NCI-H526 treated with DMSO at 0.1 percent for 48 hours (cell line): ENCODE results near the gene SORT1.
"Not testable (repeated sequence)": the region's sequence is repeated elsewhere in the genome, so short reads cannot be mapped to it uniquely, and the experiment has no call there.

Source experiments
- DNase-seq: peaks from one replicate; lab custom pipeline; 2025; lab: John Stamatoyannopoulos, UW

Gene SORT1

GRCh38 chr1:109397581-109398342 is at the start of gene SORT1:
TSS of gene SORT1 (minus strand) at chr1:109397918. CDS start at chr1:109397892, 26 bp downstream.
- DNase-seq, result peak; percentile 97

GRCh38 chr1:109445949-109446695 is 48.4 kb upstream of the SORT1 start:
- DNase-seq, result not testable (repeated sequence)

GRCh38 chr1:109444346-109444745 is 46.6 kb upstream of the SORT1 start:
- DNase-seq, result no peak

- no peak for DNase-seq
Observed at GRCh38 chr1:109443476-109443875, 45.8 kb upstream of the SORT1 start.

GRCh38 chr1:109441069-109441468 is 43.4 kb upstream of the SORT1 start:
- no peak for DNase-seq

GRCh38 chr1:109438798-109439297 is 41.1 kb upstream of the SORT1 start:
- DNase-seq, result no peak

- DNase-seq, result no peak
Observed at GRCh38 chr1:109434484-109434883, 36.8 kb upstream of the SORT1 start.

- DNase-seq, result no peak
Observed at GRCh38 chr1:109433322-109433721, 35.6 kb upstream of the SORT1 start.

- no peak for DNase-seq
Observed at GRCh38 chr1:109432336-109432735, 34.6 kb upstream of the SORT1 start.

GRCh38 chr1:109427171-109427467 is 29.4 kb upstream of the SORT1 start:
- DNase-seq, result no peak

- DNase-seq, result peak; percentile 99
Observed at GRCh38 chr1:109426281-109427170, 28.8 kb upstream of the SORT1 start, which contains the start of gene PSMA5. TSS of gene PSMA5 (minus strand) at chr1:109426448. CDS start at chr1:109426330, 118 bp downstream.

GRCh38 chr1:109425391-109426280 is 27.9 kb upstream of the SORT1 start:
- DNase-seq, result peak; percentile 67

GRCh38 chr1:109423498-109423897 is 25.8 kb upstream of the SORT1 start:
- DNase-seq, result no peak

- no peak for DNase-seq
Observed at GRCh38 chr1:109412551-109412950, 14.8 kb upstream of the SORT1 start.

- DNase-seq, result no peak
Observed at GRCh38 chr1:109404838-109405237, 7.1 kb upstream of the SORT1 start.

GRCh38 chr1:109402025-109402424 is 4.3 kb upstream of the SORT1 start:
- DNase-seq, result no peak

- no peak for DNase-seq
Observed at GRCh38 chr1:109400035-109400655, 2.4 kb upstream of the SORT1 start.

- peak; percentile 84 for DNase-seq
Observed at GRCh38 chr1:109399326-109399957, 1.7 kb upstream of the SORT1 start.

- peak; percentile 68 for DNase-seq
Observed at GRCh38 chr1:109398343-109399225, 866 bp upstream of the SORT1 start.
